ENCODE measurements around the gene BMP4.

DNA sequence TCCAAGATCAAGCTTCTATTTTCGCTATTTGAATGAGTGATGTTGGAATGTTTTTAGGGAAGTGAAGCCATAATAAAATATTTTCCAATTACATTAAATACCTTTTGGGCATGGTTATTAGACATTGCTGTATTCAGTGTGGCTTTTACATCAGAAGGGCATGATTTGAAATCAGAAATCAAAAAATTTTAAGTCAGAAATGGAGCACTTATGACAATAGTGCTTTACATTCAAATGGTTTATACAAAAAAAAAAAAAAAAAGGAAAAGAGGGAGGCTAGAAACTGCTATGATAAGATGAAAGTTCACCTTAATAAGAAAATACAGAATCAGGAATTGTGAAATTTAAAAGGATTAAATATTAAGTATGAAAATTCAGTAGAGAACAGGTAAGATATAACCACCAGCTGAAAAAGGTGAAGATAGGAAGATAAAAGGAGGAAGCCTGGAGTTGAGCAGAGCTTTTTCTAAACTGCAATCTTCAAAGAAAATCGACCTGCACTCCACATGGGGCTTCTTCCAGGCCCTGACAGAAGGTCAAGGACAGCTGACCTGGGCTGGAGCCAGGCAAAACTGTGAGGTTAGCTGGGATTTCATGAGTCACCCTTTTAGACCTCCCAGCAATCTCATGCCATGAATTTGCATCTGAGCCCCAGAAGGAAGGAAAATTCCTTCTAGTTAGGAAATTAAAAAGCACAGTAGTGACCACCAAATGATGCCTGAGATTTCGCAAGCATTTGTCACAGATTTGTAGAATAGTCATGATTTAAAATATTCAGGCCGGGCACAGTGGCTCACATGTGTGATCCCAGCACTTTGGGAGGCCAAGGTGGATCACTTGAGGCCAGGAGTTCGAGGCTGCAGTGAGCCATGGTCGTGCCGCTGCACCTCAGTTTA, 23.4 kb upstream of the BMP4 start:
- TF ChIP-seq, protein P1, sequence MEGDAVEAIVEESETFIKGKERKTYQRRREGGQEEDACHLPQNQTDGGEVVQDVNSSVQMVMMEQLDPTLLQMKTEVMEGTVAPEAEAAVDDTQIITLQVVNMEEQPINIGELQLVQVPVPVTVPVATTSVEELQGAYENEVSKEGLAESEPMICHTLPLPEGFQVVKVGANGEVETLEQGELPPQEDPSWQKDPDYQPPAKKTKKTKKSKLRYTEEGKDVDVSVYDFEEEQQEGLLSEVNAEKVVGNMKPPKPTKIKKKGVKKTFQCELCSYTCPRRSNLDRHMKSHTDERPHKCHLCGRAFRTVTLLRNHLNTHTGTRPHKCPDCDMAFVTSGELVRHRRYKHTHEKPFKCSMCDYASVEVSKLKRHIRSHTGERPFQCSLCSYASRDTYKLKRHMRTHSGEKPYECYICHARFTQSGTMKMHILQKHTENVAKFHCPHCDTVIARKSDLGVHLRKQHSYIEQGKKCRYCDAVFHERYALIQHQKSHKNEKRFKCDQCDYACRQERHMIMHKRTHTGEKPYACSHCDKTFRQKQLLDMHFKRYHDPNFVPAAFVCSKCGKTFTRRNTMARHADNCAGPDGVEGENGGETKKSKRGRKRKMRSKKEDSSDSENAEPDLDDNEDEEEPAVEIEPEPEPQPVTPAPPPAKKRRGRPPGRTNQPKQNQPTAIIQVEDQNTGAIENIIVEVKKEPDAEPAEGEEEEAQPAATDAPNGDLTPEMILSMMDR (IDR thresholded peaks at IDR 0.05) = no peak
- TF ChIP-seq, protein P2, sequence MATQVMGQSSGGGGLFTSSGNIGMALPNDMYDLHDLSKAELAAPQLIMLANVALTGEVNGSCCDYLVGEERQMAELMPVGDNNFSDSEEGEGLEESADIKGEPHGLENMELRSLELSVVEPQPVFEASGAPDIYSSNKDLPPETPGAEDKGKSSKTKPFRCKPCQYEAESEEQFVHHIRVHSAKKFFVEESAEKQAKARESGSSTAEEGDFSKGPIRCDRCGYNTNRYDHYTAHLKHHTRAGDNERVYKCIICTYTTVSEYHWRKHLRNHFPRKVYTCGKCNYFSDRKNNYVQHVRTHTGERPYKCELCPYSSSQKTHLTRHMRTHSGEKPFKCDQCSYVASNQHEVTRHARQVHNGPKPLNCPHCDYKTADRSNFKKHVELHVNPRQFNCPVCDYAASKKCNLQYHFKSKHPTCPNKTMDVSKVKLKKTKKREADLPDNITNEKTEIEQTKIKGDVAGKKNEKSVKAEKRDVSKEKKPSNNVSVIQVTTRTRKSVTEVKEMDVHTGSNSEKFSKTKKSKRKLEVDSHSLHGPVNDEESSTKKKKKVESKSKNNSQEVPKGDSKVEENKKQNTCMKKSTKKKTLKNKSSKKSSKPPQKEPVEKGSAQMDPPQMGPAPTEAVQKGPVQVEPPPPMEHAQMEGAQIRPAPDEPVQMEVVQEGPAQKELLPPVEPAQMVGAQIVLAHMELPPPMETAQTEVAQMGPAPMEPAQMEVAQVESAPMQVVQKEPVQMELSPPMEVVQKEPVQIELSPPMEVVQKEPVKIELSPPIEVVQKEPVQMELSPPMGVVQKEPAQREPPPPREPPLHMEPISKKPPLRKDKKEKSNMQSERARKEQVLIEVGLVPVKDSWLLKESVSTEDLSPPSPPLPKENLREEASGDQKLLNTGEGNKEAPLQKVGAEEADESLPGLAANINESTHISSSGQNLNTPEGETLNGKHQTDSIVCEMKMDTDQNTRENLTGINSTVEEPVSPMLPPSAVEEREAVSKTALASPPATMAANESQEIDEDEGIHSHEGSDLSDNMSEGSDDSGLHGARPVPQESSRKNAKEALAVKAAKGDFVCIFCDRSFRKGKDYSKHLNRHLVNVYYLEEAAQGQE (IDR thresholded peaks at IDR 0.05; ENCODE audit: insufficient read depth in 1 of 2, low read depth in 2 of 2, low read length in 1 of 2) = no peak
